Endothelial cell of umbilical vein (primary cell): ENCODE measurements around the gene DNAJC19. TPM values are rescaled to one million over a fixed set of nuclear protein-coding genes. Genes with fewer than 3 reads are reported as not detected.

Experiments
- polyA plus RNA-seq, 4 experiments: library from polyadenylated mRNA; depleted of rRNA in 3 of 4; stranded (reverse) in 3 of 4; unstranded in 1 of 4; fragments of >200 nt; gene quantifications; 2 replicates each; pipeline versions ENCODE4 v1.2.1 to v1.2.3, GENCODE V29; 2011 to 2012; ENCODE audit warnings: missing spikeins in 1 of 4
- total RNA-seq: library from RNA; stranded (reverse); gene quantifications from 2 replicates; pipeline ENCODE4 v1.2.3, GENCODE V29; 2021

DNAJC19 gene
- total and polyA plus RNA-seq, 2 donors (not counting 3 experiments of a cell fraction or from before 2014, with no cell fraction given) = 32.6 to 50.6 TPM

Other genes with a start within 250 kb of the DNAJC19 start
- 183 and 186 TPM in 2 replicates for gene FXR1, start 77.1 kb downstream of the DNAJC19 start, total RNA-seq
- gene FXR1, start 77.1 kb downstream of the DNAJC19 start, polyA plus RNA-seq = 57.8 and 87.3 TPM in 2 replicates